KOPT-K1 (cell line): ENCODE measurements around the gene NCF1.
"Not testable (repeated sequence)": the region's sequence is repeated elsewhere in the genome, so short reads cannot be mapped to it uniquely, and the experiment has no call there.

ENCODE experiments used
- H3K27ac ChIP-seq: fragments of 200-600 bp; sonication (generic); 2 replicates; pipeline ENCODE4 v1.5.1; 2016; ENCODE audit warnings: antibody characterized with exemption, mild to moderate bottlenecking, low read depth, low read length; ENCODE audit not compliant: poor library complexity, severe bottlenecking
- H3K36me3 ChIP-seq: fragments of 200-600 bp; sonication (generic); 2 replicates; pipeline ENCODE4 v1.5.1; 2017; ENCODE audit warnings: antibody characterized with exemption, mild to moderate bottlenecking, low read length, moderate library complexity; ENCODE audit not compliant: insufficient read depth
- H3K9me3 ChIP-seq: fragments of 200-600 bp; sonication (generic); 2 replicates; pipeline ENCODE4 v1.5.1; 2017; ENCODE audit warnings: antibody characterized with exemption, low read length, mild to moderate bottlenecking; ENCODE audit not compliant: insufficient read depth, poor library complexity, severe bottlenecking

The NCF1 gene

DNA sequence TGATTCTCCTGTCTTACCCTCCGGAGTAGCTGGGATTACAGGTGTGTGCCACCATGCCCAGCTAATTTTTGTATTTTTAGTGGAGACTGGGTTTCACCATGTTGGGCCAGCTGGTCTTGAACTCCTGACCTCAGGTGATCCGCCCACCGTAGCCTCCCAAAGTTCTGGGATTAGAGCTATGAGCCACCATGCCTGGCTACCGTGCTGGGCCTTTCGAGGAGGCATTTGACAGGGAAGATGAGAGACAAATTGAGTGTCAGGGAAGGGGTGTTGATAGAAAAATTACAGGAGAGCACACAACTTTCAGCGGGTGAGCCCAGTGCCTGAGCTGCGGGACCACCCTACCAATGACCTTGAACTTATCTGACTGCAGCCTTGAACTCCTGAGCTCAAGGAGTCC, 3.7 kb upstream of the NCF1 start:
- not testable (repeated sequence) for H3K36me3 ChIP-seq, H3K27ac ChIP-seq, H3K9me3 ChIP-seq

DNA sequence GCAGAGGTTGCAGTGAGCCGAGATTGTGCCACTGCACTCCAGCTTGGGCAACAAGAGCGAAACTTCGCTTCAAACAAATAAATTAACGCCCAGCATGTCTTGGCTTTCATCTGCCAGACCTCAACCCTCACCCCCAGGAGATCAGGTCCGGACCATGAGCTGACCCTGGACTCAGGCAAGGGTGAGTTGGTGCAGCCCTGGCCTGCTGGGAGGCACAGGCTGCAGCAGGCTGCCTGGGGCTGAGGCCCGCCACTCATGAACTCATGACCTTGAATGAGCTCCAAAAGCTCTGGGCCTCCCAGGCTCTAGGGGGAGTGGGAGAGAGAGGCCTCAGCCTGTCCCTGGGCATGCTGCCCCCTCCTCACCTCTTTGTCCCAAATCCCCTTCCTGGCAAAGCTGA, 1.7 kb upstream of the NCF1 start:
- not testable (repeated sequence) for H3K27ac ChIP-seq, H3K9me3 ChIP-seq

DNA sequence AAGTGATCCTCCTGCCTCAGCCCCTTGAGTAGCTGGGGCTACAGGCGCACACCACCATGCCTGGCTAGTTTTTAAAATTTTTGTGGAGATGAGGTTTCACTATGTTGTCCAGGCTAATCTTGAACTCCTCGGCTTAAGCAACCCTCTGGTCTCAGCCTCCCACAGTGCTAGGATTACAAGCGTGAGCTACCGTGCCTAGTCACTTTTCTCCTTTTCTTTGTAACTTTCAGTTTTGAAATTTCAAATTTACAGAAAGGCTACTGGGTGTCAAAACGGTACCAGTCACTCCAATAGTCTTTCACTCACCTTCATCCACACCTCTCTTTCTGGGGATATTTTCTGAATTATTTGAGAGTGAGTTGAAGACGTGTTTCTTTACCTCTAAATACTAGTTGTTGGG, 1.3 kb downstream of the NCF1 start:
- H3K9me3 ChIP-seq, H3K27ac ChIP-seq, H3K36me3 ChIP-seq: not testable (repeated sequence)

More for the DNA sequence above, 1.7 kb upstream of the NCF1 start:
- H3K36me3 ChIP-seq: not testable (repeated sequence)

DNA sequence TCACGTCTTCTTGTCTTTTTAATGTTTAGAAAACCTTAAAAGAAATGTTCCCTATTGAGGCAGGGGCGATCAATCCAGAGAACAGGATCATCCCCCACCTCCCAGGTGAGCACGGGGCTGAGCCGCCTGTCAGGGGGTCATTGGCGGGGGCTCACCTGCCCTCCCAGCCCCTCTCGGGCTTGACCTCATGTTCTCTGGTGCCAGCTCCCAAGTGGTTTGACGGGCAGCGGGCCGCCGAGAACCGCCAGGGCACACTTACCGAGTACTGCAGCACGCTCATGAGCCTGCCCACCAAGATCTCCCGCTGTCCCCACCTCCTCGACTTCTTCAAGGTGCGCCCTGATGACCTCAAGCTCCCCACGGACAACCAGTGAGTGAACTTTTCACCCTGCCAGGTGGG, 5.2 kb downstream of the NCF1 start:
- not testable (repeated sequence) for H3K27ac ChIP-seq, H3K36me3 ChIP-seq, H3K9me3 ChIP-seq

DNA sequence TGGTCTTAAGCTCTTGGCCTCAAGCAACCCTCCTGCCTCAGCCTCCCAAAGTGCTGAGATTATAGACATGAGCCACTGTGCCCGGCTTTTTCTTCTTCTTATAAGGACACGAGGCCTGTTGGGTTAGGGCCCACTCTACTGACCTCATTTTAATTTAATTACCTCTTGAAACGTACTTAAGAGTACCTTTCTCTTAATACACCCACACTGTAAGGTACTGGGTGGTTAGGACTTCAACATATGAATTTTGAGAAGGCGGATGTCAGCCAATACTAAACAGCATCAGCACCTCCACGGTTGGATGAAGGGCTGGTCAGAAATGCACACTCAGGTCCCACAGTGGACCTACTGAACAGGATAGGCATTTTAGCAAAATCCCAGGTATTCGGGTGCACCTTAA, 7.9 kb downstream of the NCF1 start:
- not testable (repeated sequence) for H3K36me3 ChIP-seq, H3K9me3 ChIP-seq, H3K27ac ChIP-seq

DNA sequence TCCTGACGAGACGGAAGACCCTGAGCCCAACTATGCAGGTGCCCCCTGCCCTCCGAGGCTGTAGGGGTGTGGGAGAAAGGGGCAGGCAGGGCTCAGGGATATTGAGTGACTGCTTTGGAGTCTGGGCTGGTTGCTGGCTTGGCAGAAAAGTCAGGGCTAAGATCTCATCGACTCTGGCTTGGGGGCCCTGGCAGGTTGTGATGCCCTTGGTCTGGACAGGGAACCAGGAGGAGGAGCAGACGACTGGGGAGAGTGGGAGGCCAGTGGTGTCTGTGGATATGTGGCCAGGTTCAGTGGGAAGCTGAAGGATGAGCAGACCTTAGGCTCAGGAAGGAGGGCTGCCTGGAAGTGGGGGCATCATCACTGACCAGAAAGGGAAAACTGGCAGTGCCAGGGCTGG, 9.8 kb downstream of the NCF1 start:
- H3K9me3 ChIP-seq, H3K27ac ChIP-seq, H3K36me3 ChIP-seq: not testable (repeated sequence)

DNA sequence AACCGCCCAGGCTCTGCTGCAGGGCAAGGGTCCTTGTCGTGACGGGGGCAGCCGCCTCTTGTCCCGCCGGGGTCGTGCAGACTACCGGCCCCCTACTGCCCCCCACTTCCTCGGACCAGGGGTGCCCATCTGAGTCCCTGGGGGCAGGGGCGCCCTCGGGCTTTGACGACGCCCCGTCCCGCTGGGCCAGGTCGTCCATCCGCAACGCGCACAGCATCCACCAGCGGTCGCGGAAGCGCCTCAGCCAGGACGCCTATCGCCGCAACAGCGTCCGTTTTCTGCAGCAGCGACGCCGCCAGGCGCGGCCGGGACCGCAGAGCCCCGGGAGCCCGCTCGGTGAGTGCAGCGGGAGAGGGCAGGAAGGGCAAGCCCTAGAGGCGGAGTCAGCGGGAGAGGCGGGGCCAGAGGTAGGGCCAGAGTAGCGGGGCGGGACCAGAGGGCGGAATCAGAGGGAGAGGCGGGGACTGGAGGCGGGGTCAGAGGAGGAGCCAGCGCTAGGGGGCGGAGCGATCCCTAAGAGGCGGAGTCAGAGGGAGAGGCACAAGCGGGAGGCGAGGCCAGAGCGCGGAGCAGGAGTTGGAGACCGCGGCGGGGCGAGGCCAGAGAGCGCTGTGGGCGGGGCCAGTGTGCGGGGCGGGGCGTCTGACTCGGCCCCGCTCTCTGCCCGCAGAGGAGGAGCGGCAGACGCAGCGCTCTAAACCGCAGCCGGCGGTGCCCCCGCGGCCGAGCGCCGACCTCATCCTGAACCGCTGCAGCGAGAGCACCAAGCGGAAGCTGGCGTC, 14.7 kb downstream of the NCF1 start:
- H3K27ac ChIP-seq, H3K36me3 ChIP-seq: not testable (repeated sequence)

DNA sequence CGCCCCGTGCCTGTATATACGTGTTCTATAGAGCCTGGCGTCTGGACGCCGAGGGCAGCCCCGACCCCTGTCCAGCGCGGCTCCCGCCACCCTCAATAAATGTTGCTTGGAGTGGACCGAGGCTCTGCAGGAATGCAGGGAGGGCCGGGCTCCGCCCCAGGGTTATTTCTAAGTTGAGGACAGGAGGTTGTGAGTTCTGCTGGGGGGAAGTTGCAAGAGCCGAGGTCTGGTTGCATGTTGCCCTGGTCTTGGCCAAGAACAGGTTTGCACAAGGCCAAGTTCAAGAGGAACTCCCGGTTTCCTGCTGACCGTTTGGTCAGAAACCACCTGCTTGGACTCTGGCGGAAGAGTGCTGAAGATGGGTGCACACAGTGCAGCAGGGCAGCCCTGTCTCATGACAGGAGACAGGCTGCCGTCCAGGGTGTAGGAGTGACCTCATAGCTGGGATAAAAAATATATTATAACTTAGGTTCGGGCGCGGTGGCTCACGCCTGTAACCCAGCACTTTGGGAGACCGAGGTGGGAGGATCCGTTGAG, 15.5 kb downstream of the NCF1 start:
- not testable (repeated sequence) for H3K9me3 ChIP-seq

More for the DNA sequence above, 14.7 kb downstream of the NCF1 start:
- H3K9me3 ChIP-seq: not testable (repeated sequence)

DNA sequence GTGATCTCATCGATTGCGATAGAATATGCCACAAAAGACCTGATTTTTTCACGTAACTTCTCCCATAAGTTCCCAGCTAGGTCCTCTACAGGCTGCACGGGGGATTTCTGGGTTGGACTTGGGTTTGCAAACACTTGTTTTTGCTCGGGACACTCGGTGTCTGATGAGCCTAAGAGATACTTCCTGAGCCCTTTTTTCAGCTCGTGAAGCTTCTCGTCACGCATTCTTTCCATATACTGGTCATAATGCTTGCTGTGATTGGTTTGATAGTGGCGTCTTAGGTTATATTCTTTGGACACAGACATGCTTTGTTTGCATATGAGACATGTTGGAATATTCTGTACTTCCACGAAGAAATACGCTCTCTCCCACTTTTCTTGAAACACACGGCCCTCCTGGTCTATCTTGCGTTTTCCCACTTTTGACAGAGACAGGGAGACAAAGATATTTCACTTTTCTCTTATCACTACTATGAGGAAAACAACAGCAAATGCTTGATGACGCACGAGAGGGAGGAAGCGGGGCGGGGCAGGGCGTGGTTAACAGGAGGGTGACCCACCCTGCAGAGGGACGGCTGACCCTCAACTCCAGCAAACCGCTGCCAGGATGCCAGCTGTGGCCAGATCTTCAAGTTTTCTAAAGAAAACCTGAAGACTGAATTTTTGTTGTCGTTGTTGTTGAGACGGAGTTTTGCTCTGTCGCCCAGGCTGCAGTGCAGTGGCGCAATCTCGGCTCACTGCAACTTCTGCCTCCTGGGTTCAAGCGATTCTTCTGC, 24.2 kb downstream of the NCF1 start:
- H3K9me3 ChIP-seq, H3K27ac ChIP-seq, H3K36me3 ChIP-seq: not testable (repeated sequence)

More for the DNA sequence above, 15.5 kb downstream of the NCF1 start:
- H3K27ac ChIP-seq, H3K36me3 ChIP-seq: not testable (repeated sequence)

DNA sequence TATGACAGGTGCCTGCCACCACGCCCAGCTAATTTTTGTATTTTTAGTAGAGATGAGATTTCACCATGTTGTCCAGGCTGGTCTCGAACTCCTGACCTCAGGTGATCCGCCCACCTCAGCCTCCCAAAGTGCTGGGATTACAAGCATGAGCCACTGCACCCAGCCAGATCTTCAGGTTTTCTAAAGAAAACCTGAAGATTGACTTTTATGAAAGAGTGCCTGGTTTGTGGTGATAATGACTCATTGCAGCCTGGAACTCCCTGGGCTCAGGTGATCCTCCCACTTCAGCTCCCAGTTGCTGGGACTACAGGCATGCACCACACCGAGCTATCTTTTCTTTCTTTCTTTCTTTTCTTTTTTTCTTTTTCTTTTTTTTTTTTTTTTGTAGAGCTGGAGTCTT, 24.8 kb downstream of the NCF1 start:
- not testable (repeated sequence) for H3K27ac ChIP-seq, H3K36me3 ChIP-seq, H3K9me3 ChIP-seq

DNA sequence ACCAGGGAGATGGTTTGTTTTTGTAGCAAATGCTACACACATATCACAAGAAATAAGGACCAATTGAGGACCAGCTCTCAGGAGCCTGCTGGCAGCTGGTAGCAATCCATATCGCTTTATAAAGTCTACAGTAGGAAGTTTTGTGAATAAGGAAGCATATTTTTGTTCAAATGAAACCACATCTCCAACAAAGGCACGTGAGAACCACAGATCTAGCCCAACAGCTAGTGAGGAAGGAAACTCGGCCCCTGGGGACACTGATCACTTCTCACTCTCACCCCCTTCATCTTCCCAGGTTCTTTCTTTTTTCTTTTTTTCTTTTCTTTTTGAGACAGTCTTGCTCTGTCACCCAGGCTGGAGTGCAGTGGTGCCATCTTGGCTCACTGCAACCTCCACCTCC, 42.1 kb downstream of the NCF1 start:
- H3K36me3 ChIP-seq, H3K9me3 ChIP-seq, H3K27ac ChIP-seq: not testable (repeated sequence)

DNA sequence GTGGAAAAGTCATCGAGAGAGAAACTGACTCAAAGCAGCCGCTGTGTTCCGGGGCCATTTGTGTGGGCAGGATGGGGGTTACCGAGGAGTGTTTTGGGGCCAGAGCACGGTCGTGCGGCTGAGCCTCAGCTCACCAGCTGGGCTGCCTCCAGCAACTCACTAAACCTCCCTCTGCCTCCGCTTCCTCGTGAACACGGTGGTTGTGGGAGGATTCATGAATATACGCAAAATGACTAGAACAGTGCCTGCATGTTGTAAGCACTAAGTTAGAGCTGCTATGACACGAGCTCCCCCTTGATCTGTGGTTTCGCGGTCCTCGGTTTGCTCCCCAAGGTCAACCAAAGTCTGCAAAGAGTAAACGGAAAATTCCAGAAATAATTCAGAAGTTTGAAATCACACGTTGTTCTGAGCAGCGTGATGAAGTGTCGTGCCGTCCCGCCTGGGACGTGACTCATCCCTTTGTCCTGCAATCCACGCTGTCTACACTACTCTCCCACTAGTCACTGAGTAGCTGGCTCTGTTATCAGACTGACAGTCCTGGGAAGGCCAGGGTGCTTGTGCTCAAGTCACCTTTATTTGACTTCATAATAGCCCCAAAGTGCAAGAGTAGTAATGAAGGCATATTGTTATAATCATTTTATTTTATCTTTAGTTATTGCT, 46.5 kb downstream of the NCF1 start:
- H3K9me3 ChIP-seq, H3K27ac ChIP-seq, H3K36me3 ChIP-seq: not testable (repeated sequence)

DNA sequence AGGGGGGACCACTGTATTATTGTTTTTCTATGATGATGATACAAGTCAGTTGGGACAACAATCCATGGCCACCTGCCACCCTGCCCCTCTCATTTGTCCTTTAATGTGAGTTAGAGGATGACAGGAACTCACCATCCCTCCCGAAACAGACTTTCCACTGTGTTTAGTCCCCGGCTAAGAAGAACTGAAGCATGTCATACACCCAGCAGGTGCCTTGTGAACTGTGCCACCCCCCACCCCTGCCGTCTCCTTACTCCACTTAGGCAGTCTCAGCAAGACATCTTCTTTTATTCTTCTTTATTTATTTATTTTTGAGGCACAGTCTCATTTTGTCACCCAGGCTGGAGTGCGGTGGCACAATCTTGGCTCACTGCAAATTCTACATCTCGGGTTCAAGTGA, 47.4 kb downstream of the NCF1 start:
- not testable (repeated sequence) for H3K9me3 ChIP-seq, H3K27ac ChIP-seq, H3K36me3 ChIP-seq

DNA sequence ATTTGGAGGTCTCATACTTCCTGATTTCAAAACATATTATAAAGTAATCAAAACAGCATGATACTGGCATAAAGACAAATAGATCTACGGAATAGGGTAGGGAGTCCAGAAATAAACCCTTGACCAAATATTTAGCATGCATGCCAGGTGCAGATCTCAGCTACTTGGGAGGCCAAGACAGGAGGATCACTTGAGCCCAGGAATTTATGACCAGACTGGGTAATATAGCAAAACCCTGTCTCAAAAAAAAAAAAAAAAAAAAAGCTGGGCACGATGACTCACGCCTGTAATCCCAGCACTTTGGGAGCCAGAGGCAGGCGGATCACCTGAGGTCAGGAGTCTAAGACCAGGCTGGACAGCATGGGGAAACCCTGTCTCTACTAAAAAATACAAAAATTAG, 56.1 kb downstream of the NCF1 start:
- not testable (repeated sequence) for H3K9me3 ChIP-seq, H3K36me3 ChIP-seq, H3K27ac ChIP-seq

DNA sequence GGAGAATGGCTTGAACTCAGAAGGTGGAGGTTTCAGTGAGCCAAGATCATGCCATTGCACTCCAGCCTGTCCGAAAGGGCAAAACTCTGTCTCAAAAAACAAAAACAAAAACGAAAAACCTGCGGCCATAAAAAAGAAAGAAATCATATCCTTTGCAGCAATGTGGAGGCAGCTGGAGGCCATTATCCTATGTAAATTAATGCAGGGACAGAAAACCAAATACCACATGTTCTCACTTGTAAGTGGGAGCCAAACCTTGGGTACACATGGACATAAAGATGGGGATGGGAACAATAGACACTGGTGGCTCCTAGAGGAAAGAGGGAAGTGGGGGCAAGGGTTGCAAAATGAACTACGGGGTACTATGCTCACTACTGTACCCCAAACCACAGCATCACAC, 56.6 kb downstream of the NCF1 start:
- H3K9me3 ChIP-seq, H3K27ac ChIP-seq, H3K36me3 ChIP-seq: not testable (repeated sequence)
